Kidney (tissue), 14 donors: ENCODE data around the gene ATP2A3. TPM values are rescaled to one million over a fixed set of nuclear protein-coding genes. Genes with fewer than 3 reads are reported as not detected.

Experiments used
- DNase-seq, 5 donors: peaks; one replicate each; pipeline ENCODE4 v3.0.0-alpha.2; 2013 to 2020
- FAIRE-seq: peaks from 2 replicates; lab custom pipeline; 2012; peaks lifted over from hg19 to GRCh38; lab: Jason Lieb, UNC
- H3K27ac ChIP-seq, 2 donors: one replicate each; pipeline ENCODE4 v1.7.0; 2013; ENCODE audit warnings: low read depth in 2 of 2, low read length in 2 of 2, inconsistent platforms in 1 of 2
- H3K27me3 ChIP-seq: one replicate; pipeline ENCODE4 v1.7.1; 2013; ENCODE audit warnings: low read length, inconsistent platforms; ENCODE audit not compliant: control insufficient read depth, insufficient read depth
- H3K36me3 ChIP-seq, 3 donors: one replicate each; pipeline versions ENCODE4 v1.7.0 to v1.7.1; 2013; ENCODE audit warnings: low read length in 3 of 3, control low read depth in 1 of 3, inconsistent platforms in 1 of 3; ENCODE audit not compliant: insufficient read depth in 3 of 3, control insufficient read depth in 2 of 3
- H3K4me1 ChIP-seq, 3 donors: one replicate each; pipeline versions ENCODE4 v1.7.0 to v1.7.1; 2013; ENCODE audit warnings: low read length in 3 of 3, inconsistent platforms in 1 of 3, low read depth in 1 of 3; ENCODE audit not compliant: control insufficient read depth in 2 of 3, insufficient read depth in 2 of 3
- H3K4me3 ChIP-seq, 3 donors: one replicate each; pipeline versions ENCODE4 v1.7.0 to v1.8.1; 2013; ENCODE audit warnings: low read length in 3 of 3, control low read depth in 1 of 3, inconsistent platforms in 1 of 3
- H3K9ac ChIP-seq, 3 donors: one replicate each; pipeline versions ENCODE4 v1.7.0 to v1.7.1; 2013; ENCODE audit warnings: low read length in 3 of 3, control low read depth in 1 of 3, inconsistent platforms in 1 of 3
- H3K9me3 ChIP-seq, 3 donors: one replicate each; pipeline versions ENCODE4 v1.7.0 to v1.7.1; 2013; ENCODE audit warnings: low read length in 3 of 3, control low read depth in 1 of 3, inconsistent platforms in 1 of 3; ENCODE audit not compliant: control insufficient read depth in 2 of 3, insufficient read depth in 1 of 3
- intact Hi-C: fragments of 100-400 bp; cut with DNase I; formaldehyde crosslinking; loops from one replicate; pipeline ENCODE4 v1.11.1; 2022
- polyA plus RNA-seq: library from polyadenylated mRNA; stranded (reverse); fragments of 350-450 nt; fragmentation: Illumina TruSeq; extraction: RNeasy Lipid Tissue Mini Kit (QIAGEN cat#74804); gene quantifications from one replicate; pipeline ENCODE4 v1.2.3, GENCODE V29; 2014; ENCODE audit warnings: low read depth, low replicate concordance; ENCODE audit not compliant: insufficient read depth
- total RNA-seq: library from RNA; stranded (reverse); fragmentation: NEBNext Ultra II Directional; extraction: Animal tissue kit (Norgen Biotek cat#: 25700); gene quantifications from one replicate; pipeline ENCODE4 v1.2.1, GENCODE V29; 2021
- TF ChIP-seq, protein P1 (sequence below): IDR thresholded peaks from 3 replicates; pipeline ENCODE4 v1.5.1; 2012; ENCODE audit warnings: mild to moderate bottlenecking, moderate library complexity, borderline replicate concordance; ENCODE audit not compliant: insufficient read depth; ENCODE audit errors: extremely low read depth
- donor health status: control.
- donor health status: control.
- donor health status: control.
- donor health status: control.
- donor health status: control.
- donor health status: DM: yes; HTN: yes; CAD: no.
- donor health status: Normal renal cell carcinoma (clear cell type).

The ATP2A3 gene
- total and polyA plus RNA-seq, 2 donors from 2014 or later, result 9.4 to 52.1 TPM

DNA sequence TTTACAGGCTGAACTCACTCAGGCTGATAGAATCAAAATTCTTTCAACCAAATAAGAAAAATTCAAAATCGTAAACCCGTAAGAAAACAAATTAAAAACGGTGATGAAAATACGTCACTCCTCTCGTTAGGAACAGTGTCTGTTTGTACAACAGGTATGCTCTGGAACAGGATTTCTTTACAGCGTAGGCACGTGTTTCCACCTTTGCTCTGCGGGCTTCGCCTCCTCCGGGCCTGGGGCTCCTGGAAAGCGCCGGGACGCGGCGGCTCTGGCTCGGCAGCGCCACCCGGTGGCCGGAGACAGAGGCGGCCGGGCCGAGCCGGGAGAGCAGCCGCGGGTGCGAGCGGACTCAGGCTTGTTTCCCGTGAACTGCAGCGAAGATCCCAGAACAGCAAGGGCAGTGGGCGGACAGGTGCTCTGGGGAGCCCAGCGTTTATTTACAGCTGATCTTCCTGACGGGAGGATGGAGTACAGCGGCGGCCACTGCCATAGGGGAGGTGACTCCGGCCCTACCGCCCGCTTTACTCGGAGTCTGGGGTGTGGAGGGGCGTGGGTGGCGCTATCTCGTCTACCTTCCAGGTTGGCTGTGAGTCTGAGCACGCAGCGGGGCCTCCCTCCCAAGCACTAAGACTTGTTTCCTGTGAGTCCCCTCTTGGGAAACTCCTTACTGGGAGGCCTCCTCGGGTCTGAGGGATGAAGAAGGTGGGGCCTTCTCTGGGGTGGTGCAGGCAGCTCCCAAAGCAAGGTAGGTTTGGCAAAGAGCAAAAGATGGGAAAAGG lies 40.5 kb upstream of the ATP2A3 start:
- no peak for FAIRE-seq
- Histone ChIP-seq H3K4me3 (no peak overlapping the region), H3K27me3 (no peaks in the 10 kb centered on the region), H3K9ac (no peak overlapping the region), H3K36me3 (peaks cover 0 to 42% (median 27%) of the 10 kb centered on the region in 3 donors), H3K4me1 (peaks cover 0 to 5% (median 3%) of the 10 kb centered on the region in 3 donors), H3K27ac (no peak overlapping the region), H3K9me3 (no peaks in the 10 kb centered on the region)
- DNase-seq, result peak; percentile 72 to 87 (median 80)
- intact Hi-C loops, result loop anchor here (10.0 kb wide), 1 partner anchor 60 kb away; no protein-coding TSS in a partner anchor
- TF ChIP-seq, protein P1, sequence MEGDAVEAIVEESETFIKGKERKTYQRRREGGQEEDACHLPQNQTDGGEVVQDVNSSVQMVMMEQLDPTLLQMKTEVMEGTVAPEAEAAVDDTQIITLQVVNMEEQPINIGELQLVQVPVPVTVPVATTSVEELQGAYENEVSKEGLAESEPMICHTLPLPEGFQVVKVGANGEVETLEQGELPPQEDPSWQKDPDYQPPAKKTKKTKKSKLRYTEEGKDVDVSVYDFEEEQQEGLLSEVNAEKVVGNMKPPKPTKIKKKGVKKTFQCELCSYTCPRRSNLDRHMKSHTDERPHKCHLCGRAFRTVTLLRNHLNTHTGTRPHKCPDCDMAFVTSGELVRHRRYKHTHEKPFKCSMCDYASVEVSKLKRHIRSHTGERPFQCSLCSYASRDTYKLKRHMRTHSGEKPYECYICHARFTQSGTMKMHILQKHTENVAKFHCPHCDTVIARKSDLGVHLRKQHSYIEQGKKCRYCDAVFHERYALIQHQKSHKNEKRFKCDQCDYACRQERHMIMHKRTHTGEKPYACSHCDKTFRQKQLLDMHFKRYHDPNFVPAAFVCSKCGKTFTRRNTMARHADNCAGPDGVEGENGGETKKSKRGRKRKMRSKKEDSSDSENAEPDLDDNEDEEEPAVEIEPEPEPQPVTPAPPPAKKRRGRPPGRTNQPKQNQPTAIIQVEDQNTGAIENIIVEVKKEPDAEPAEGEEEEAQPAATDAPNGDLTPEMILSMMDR, result peak; percentile 83

DNA sequence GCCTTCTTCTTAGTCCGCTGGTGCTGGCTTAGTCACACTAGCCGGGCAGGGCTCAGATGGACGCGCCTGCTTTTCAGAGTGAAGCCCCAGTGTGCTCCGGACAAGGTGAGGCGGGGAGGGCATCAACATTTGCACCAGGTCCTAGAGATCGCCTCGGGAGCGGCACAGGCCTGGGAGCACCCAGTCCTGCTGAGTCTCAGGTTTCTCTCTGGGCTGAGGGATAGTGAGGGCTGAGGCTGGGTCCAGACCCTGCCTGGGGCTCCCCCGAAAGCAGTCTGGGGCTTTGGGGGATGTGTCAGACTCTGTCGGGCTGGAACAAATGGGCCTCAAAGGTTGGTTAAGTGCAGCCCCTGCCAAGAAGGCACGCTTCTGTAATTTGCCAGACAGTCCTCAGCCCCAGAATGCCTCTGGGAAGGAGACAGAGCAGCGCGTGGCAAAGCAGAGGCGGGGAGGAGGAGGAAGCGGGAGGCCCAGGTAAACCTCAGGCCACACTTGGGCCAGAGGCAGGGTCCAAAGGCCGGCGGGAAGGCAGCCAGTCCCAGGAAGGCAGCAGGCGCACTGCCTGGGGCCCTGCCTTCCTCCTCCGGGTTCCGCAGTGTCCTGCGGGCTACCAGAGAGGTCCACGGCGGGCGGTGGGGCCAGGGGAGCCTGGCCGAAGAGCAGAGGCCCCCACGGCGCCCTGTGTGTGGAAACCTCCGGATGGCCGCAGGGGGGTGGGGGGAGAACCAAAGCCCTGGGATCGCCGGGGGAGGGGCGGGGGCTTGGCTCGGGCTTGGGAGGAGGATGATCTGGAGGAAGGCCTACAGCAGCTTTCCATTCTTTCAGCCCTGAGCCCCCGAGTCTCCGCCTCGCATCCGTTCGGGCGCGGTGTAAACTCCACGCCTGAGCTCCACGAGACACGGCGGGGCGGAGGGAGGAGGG lies 39.5 kb upstream of the ATP2A3 start:
- Histone ChIP-seq H3K4me1 (peaks cover 0 to 5% (median 0%) of the 10 kb centered on the region in 3 donors), H3K36me3 (peaks cover 0 to 33% (median 19%) of the 10 kb centered on the region in 3 donors), H3K9ac (no peak overlapping the region), H3K4me3 (no peak overlapping the region), H3K27me3 (no peaks in the 10 kb centered on the region), H3K27ac (no peak overlapping the region), H3K9me3 (no peaks in the 10 kb centered on the region)
- intact Hi-C loops, result loop anchor here (10.0 kb wide), 1 partner anchor 59 kb away; no protein-coding TSS in a partner anchor
- FAIRE-seq (no peak), DNase-seq (peak in 4 of 5 donors; percentile 40 to 70 (median 48))
- TF ChIP-seq, protein P1, result no peak

- Histone ChIP-seq H3K9me3 (no peaks in the 10 kb centered on the region), H3K4me1 (peaks cover 0 to 5% (median 0%) of the 10 kb centered on the region in 3 donors), H3K27me3 (no peaks in the 10 kb centered on the region), H3K4me3 (no peak overlapping the region), H3K9ac (no peak overlapping the region), H3K27ac (no peak overlapping the region), H3K36me3 (peaks cover 0 to 27% (median 14%) of the 10 kb centered on the region in 3 donors)
- FAIRE-seq (no peak), DNase-seq (no peak)
- TF ChIP-seq, protein P1, result no peak
- intact Hi-C loops, result loop anchor here (10.0 kb wide), 1 partner anchor 58 kb away; no protein-coding TSS in a partner anchor
Measured at GRCh38 chr17:4003131-4003500, 38.9 kb upstream of the ATP2A3 start.
